Activated CD4-positive, CD25-positive, alpha-beta regulatory T cell treated with anti-CD3 and anti-CD28 coated beads, Interleukin-2, amount 50 U/mL, for 16 hours (primary cell): ENCODE data around the gene DZIP1L.
"Not testable (repeated sequence)": the region's sequence is repeated elsewhere in the genome, so short reads cannot be mapped to it uniquely, and the experiment has no call there.

Experiments
- DNase-seq: peaks from one replicate; pipeline ENCODE4 v3.0.0-alpha.2; 2020; ENCODE audit warnings: low read depth, low spot score

Gene DZIP1L, protein sequence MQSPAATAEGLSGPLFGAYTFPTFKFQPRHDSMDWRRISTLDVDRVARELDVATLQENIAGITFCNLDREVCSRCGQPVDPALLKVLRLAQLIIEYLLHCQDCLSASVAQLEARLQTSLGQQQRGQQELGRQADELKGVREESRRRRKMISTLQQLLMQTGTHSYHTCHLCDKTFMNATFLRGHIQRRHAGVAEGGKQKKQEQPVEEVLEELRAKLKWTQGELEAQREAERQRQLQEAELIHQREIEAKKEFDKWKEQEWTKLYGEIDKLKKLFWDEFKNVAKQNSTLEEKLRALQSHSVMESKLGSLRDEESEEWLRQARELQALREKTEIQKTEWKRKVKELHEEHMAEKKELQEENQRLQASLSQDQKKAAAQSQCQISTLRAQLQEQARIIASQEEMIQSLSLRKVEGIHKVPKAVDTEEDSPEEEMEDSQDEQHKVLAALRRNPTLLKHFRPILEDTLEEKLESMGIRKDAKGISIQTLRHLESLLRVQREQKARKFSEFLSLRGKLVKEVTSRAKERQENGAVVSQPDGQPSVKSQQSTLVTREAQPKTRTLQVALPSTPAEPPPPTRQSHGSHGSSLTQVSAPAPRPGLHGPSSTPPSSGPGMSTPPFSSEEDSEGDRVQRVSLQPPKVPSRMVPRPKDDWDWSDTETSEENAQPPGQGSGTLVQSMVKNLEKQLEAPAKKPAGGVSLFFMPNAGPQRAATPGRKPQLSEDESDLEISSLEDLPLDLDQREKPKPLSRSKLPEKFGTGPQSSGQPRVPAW

DNA sequence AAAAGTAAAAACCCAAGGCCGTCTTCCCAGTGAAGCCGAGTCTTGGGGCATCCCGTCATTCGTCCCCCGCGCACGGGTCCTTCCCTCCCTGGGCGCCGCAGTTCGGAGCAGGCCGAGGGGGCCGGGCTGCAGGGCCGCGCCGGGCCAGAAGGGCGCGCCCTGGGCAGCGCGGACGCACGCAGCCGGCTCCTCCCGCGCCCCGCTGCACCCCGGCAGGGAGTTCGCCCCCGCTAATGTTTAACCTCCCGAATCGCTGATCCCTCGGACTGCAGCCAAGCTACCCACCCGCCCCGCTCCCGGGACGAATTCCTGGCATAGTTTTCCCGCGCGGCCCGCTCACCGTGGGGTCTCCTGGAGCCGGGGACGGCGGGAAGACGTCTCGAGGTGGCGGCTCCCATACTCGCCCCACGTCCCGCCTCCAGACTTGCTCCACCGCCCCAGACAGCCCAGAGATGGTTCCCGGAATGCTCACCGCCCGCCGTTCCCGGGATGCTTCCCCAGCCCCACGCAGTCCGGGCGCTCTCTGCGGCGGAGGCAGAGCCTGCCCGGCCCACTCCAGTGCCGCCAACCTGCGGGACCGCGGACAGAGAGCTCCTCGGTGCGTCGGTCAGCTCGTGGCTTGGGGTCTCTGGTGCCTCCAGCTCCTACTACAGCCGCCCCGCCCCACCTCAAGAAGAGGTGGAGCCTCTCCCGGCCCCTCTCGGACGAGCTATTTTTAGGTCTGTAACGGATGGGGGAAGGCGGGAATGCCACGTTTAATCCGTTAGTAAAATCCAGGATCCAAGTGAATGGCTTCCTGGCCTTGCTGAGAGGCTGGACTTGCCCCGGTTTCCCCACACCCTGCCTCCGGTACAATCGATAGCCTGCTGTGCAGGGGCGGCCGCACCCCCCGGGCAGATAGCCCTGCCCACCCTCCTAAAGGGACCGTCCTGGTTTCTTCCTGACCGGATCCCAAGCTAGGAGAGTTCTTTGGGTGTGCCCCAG is at the start of gene DZIP1L:
Gene DZIP1L (minus strand): TSS at position 621 of the 984 bp plus-strand sequence. CDS start 11,637 bp downstream, outside the sequence.
- DNase-seq = no peak

DNA sequence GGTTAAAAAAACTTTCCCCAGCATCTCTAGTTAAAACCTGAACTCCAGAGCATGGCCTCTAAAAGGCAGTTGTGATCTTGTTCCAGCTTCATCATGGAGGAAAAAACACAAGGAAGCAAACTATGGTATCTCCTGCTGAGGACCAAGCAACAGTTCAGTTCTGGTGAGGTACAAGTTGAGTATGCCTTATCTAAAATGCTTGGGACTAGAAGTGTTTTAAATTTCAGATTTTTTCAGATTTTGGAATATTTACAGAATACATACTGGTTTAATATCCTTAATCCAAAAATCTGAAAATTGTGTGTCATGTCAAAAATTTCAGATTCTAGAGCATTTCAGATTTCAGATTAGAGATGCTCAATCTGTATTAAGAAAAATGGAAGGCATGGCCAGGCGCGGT is 49.7 kb upstream of the DZIP1L start:
- DNase-seq = no peak

DNA sequence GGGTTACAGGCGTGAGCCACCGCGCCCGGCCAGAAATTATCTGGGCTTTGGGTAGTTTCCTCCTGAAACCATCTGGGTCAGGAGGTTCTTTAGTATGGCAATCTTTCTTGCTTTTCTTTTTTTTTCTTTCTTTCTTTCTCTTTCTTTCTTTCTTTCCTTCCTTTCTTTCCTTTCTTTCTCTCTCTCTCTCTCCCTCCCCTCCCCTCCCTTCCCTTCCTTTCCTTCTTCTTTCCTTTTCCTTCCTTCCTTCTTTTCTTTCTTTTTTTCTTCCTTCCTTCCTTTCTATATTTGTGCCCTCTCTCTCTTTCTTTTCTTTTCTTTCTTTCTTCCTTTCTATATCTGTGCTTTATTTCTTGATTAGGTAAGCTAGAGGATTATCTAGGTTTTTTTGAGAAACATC is 42.3 kb upstream of the DZIP1L start:
- DNase-seq = no peak

DNA sequence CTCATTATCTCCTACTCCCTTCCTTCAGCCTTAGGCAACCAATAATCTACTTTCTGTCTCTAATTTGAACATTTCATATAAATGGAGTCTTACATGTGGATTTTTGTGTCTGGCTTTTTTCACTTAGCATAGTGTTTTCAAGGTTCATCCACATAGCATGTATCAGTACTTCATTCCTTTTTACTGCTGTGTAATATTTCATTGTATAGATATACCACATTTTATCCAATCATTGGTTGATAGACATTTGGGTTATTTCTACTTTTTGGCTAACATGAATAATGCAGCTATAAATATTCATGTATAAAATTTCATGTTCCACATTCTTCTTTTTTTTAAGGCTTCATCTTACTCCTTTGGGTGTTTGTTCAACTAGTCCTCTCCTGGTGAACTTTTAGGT is 39.1 kb upstream of the DZIP1L start:
- no peak for DNase-seq

DNA sequence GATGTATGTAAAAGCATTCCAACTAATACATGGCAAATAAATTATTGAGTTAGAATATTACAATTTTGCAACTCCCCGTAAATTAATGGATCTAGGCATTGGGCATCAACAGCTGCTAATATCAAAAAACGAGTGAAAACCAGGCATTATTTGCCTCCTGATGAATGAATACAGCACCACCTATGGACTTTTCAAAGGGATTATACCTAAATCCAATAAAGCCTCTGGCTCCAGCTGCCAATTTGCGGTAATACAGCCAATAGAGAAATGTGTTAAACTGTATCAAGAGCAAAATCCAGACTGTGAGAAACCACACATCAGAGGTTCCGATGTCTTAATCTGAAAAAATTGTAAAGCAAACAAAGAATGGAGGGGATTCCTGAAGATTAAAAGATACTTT is 33.1 kb upstream of the DZIP1L start:
- DNase-seq = no peak

DNA sequence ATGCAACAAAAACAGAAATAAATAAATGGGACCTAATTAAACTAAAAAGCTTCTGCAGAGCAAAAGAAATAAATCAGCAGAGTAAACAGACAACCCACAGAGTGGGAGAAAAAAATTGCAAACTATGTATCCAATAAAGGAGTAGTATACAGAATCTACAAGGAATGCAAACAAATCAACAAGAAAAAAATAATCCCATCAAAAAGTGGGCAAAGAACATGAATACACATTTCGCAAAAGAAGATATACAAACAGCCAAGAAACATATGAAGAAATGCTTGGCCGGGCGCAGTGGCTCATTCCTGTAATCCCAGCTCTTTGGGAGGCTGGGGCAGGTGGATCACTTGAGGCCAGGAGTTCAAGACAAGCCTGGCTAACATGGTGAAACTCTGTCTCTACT is 26.8 kb upstream of the DZIP1L start:
- DNase-seq = not testable (repeated sequence)

DNA sequence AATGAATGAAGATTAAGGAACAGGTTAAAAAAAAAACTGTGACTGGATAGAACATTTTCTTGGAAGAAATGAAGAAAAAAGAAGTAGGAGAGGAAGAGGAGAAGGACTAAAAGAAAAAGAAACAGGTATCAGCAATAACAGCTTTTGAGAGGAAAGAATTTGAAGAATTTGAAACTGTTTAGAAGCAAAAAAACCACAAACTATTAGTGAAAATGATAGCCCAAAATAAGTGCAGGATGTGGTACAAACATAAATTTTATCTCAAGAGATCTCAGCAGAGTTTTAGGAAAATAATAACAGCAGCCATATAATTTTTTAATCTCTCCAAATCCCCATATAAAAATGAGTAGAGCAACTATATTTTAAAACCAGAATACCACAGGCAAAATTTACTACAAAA is 25.5 kb upstream of the DZIP1L start:
- DNase-seq = no peak

DNA sequence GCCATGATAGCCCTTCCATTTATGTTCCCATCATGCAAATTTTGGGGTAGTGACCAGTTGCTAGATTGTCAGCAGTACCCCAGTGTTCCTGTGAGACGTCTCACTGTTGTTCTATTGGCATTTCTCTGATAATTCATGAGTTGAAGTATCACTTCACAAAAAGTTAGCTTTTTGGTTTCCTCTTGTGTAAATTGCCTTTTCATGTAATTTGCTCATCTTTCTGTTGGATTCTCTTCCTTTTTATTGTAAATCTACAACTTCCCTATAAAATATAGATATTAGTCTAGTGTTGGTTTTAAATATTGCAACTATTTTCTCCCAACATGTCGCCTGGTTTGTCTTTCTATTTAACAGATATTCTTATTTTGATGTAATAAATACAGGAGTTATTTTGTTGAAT is 24.3 kb upstream of the DZIP1L start:
- DNase-seq = no peak

DNA sequence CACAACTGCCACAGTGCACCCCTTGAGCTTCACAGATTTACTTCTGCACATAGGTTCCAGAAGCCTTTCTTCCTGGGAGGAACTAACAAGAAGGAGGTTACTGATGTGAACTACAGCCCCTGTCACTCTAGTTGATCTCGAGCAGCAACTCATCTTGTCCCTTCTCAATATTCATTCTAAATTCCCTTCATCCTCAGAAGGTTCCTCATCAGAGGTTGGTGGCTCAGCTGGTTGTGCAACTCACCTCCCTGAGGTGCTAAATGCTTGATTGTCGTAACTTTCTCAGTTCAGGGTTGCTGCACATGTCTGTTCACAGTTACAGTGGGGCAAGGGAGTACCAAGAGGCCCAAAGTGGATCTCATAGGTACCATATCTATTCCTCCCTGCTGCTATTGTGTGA is 22.5 kb upstream of the DZIP1L start:
- DNase-seq = no peak

DNA sequence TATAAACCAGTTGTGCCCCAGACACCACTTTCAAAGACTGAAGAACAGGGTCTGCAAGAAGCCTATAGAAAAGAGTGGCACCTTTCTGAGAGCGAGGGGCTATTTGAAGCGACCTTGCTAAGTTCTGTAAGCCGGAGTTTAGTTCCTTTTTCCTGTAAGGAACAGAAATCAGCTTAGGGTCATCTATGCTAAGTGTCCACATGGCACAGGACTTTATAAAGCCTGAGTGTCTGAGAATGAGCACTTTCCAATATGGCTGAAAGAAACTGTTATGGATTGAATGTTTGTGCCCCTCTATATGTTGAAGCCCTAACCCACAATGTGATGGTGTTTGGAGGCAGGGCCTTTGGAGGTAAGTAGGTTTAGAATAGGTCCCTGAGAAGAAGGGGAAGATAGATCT is 20.8 kb upstream of the DZIP1L start:
- DNase-seq = no peak

DNA sequence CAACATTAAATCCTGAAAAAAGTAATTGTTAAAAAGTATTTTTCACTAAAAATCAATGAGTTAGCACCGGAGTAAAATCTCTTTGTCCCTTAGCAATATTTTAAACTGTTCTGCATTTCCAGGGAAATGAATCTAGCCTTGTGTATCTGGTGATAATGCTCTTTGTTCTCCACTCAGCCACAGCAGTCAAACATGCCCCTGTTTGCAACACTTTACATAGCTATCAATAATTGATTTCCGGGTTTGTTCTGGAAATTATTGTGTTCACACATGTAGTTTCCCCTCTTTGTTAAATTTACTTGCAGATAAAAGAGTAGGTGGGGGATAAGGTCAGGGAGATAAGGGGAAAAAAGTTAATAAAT is 20.4 kb upstream of the DZIP1L start:
- DNase-seq = no peak

DNA sequence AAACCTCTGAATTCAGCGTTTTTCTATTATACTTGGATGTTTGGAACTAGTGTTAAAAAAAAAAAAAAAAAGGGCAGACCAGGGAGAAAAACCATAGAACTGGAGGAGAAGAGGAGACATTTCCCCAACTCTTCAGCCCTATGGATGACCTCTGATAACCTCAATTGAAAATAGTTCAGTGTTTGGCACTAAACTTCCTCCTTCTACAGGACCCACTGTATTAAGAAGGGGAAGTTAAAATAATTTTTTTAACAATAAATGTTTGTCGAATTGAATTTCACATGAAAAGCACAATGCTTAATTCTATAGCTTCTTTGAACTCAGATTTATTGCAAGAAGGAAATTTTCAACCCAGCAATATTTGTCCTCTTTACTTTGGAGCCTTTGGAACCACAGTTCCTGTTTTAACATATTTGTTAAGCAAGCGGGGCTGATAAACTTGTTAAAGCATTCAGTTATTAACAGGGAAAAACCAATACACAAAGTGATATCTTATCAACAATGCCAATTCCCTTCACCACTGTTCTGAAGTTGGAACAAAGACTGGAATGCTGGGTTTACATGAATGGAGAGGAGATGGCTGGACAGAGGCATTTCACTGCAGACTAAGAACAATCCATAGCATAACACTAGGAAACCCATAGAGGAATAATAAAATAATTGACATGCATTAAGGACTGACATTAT is 19.9 kb upstream of the DZIP1L start:
- DNase-seq = no peak

DNA sequence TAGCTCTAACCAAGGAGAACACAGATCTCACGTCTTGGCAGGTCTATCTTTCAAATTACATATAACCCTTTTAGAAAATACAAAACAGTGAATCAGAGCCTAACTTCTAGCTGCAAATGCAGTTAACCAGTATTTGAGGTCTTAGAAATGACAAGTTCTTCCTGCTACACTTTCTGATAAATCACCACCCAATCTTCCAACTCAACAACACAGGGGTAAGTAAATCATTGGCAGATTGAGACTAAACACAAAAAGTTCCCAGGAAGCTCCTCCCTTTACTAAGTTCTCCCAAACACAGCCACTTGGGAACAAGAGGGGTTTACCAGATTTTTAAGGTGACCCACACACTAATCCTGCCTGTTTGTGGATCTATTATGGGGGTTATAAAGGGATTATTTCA is 16.8 kb upstream of the DZIP1L start, which contains the start of gene A4GNT:
Gene A4GNT (minus strand): TSS at position 152 of the 400 bp plus-strand sequence. CDS start 1,134 bp downstream, outside the sequence.
- DNase-seq = no peak

DNA sequence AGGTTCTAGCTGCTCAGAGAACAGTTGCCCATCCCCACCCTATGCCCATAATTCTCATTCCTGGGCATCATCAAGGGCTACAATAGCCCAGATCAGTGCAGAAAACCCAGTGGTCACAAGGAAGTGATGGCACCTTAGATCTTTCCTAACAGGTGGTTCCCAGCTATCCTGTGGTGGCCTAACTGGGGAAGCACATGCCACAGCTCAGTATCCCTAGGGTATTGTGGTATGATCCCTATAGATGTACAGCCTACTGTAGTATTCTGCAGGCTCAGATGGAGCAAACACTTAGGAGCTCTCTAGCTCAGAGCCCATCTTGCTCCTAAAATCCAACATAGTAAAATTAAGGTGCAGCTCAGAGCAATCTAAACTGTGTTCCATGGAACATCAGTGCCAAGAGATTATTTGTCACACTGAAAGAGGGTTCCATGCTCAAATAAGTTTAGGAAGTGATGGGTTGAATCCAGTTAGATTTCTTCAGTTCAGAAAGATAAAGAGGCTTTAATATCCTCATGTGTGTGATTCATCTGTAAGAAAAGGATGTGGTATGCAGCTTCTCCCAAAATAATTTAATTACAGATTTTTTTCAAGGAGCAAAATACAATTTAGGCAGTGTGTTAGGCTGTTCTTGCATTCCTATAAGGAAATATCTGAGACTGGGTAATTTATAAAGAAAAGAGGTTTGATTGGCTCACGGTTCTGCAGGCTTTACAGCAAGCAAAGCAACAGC is 12.4 kb upstream of the DZIP1L start:
- no peak for DNase-seq

DNA sequence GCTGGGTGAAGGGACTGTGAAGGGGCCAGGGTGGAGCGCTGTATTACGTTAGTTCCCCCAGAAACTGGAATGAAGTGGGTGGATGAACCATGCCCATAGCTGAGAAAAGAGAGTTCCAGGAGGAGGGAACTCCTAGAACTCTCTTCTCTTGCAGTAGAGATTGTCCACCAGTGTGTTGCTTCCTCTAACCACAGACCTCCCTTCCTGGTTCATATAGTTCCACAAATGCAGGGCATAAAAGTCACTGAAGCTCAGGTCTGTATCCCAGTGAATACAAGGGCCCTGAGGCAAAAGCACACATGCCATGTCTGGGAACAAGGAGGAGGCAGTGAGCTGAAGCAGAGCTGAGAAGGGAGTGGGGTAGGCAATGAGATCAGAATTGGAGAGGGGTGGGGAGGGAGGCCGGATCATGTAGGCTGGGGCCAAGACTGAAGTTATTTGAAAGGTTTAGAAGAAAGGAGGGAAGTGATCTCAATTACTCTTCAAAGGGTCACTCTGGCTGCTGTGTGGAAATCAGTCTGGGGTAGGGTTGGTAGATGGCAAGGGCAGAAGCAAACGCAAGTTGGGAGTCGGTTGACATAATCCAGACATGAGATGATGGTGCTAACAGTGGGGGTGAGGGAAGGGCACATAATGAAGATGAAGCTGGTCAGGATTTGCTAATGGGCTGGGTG is 10.3 kb upstream of the DZIP1L start:
- DNase-seq = no peak

DNA sequence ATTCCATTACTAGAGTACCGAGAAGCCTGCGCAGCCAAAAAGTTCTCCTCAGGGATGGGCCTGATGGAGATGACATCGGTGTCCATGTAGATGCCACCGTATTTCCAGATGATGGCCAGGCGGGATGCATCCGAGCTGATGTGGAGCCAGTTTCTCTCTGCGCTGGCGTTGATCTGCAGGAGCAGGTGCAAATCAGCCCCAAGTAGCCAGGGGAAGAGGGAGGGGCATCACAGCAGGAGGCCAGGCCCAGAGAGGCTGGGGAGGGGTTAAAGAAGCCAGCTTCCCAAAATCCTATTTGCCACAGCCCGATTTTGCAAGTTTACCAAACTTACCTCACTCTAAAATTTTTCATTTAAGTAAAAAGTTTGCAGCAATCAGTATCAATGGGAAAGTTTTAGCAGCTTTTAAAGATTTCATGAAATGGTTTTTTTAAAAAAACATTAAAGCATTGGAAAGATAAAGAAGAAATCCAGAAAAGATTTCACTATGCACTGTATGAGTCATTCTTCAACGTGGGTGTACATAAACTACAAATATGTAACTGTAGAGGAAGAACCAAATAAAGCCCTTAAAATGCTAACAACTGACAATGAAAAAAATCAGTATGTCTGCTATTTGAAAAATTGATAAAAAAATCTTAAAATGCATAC is 9.4 kb upstream of the DZIP1L start:
- DNase-seq = no peak

DNA sequence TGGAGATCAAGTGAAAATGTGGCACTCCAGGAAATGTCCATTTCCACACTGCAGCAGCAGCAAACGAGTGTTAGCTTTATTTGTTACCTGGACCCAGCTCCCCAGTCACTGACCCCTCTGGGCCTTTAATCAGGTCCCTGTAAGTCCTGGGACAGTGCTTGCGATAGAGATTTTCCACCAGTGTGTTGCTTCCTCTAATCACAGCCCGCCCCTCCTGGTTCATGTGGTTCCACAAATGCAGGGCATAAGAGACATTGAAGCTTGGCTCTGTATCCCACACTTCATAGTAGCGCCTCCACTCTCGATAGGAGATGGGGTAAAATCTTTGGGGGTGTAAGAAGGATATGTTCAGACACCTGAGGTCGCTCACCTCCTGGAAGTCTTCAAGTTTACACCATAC is 8.8 kb upstream of the DZIP1L start:
- no peak for DNase-seq

DNA sequence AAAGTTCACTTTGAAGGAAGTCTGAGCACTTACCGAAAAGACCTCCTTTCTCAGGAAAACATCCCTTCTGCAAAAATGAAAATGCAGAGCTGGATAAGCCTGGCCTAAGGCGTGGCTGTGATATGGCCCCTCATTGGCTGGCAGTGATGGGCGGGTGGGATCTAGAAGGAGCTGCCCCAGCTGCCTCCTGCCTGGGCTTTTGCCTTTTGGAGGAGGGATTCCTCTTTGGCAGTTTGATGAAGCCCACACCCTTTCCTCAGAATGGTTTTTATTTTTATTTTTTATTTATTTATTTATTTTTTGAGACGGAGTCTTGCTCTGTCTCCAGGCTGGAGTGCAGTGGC is 4.0 kb upstream of the DZIP1L start:
- DNase-seq = no peak

DNA sequence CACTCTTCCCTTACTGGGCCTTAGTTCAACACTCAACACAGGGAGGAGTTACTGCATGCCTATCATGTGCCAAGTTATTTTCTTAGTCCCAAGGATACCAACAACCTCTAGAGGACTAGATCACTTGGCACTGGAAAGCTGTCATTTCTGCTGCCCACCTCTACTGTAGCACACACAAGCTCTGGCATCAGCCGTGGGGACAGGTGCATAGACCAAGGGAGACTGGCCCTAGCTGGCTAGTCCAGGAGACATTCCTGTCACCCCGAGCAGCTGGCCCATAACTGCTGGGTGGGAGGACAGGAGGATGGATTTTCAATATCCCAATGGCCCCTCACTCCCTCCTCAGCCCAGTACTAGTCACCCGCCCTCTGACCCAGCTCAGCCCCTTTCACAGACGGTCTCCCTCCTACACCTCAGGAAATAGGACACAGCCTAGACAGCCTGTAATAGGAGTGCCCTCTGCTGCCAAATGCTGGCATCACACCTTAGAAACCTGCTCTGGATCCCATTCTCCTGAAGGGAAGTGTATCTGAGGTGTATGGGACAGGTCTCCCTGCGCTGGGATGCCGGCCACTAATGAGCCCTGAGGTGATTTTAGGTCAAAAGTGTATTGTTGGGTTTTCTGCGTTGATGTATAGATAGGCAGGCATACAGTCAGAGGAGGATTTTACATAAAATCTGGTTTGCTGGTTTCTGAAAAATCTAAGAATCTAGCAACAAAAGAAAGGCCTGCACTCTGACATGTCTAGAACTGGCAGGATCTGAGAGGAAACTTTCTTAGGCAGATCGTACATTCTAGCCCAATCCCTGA is 3.4 kb upstream of the DZIP1L start:
- DNase-seq = no peak
